NOMO-1 (cell line): Measurements from ENCODE around the gene OR10AD1.
"Not testable (repeated sequence)": the region's sequence is repeated elsewhere in the genome, so short reads cannot be mapped to it uniquely, and the experiment has no call there.

Experiments used
- DNase-seq, 2 experiments: peaks; one replicate each; lab custom pipeline; 2025; ENCODE audit not compliant: unreplicated experiment in 2 of 2; lab: John Stamatoyannopoulos, UW

OR10AD1 gene, protein sequence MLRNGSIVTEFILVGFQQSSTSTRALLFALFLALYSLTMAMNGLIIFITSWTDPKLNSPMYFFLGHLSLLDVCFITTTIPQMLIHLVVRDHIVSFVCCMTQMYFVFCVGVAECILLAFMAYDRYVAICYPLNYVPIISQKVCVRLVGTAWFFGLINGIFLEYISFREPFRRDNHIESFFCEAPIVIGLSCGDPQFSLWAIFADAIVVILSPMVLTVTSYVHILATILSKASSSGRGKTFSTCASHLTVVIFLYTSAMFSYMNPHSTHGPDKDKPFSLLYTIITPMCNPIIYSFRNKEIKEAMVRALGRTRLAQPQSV

DNA sequence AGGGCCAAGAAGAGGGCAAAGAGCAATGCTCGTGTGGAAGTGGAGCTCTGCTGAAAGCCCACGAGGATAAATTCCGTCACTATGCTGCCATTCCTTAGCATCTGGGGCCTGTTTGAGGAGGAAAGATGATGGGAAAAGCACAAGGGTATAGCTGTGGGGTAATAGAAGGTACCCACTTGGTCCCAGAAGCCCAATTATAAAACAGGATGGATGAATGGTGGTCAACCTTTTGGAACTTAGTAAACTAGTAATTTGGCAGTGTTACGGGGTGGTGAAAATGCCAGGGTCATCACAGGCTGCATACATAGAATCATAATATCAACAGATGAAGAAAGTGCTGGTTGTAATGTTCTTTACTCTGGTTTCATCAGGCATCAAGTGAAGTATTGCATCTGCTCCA is at the start of gene OR10AD1:
TSS of gene OR10AD1 (minus strand) at position 101 of the 400 bp plus-strand sequence. CDS start at position 101, 0 bp downstream.
- no peak for DNase-seq

GRCh38 chr12:48247181-48247966 is 44.3 kb upstream of the OR10AD1 start:
- DNase-seq, result no peak

- no peak for DNase-seq
Observed at GRCh38 chr12:48237162-48237561, 34.1 kb upstream of the OR10AD1 start.

- DNase-seq, result no peak
Observed at GRCh38 chr12:48235796-48236333, 32.8 kb upstream of the OR10AD1 start.

- not testable (repeated sequence) for DNase-seq
Observed at GRCh38 chr12:48231169-48231958, 28.3 kb upstream of the OR10AD1 start.

DNA sequence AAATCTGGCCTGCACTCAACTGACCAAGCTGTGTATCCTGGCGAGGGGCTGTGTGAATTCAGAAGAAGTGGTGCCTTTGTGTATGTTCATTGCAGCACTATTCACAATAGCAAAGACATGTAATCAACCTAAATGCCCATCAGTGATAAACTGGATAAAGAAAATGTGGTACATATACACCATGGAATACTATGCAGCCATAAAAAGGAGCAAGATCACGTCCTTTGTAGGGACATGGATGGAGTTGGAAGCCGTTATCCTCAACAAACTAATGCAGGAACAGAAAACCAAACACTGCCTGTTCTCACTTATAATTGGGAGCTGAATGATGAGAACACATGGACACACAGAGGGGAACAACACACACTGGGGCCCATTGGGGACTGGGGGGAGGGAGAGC is 21.4 kb upstream of the OR10AD1 start:
- DNase-seq, result not testable (repeated sequence)

- DNase-seq, result no peak
Observed at GRCh38 chr12:48221645-48222044, 18.6 kb upstream of the OR10AD1 start.

GRCh38 chr12:48220701-48221100 is 17.6 kb upstream of the OR10AD1 start:
- no peak for DNase-seq

DNA sequence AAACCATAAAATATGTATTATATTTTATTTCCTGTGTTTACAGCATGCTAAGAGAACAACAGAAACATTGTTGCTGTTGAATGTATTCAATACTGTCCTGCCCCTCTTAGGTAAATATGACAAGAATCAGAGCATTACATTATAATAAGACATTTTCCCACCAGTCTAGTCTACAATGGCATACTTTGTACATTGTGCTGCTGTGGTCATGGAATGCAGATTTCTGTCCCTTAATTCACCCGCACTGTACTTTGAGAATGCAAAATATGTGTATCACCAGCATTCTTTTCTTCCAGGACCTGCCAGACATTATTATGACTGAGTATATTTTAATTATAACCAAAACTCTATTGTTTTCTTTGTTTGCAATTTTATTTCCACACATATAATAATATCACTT is 16.5 kb upstream of the OR10AD1 start:
- DNase-seq, result no peak

GRCh38 chr12:48216785-48217184 is 13.7 kb upstream of the OR10AD1 start:
- peak; percentile 74 to 89 for DNase-seq

DNA sequence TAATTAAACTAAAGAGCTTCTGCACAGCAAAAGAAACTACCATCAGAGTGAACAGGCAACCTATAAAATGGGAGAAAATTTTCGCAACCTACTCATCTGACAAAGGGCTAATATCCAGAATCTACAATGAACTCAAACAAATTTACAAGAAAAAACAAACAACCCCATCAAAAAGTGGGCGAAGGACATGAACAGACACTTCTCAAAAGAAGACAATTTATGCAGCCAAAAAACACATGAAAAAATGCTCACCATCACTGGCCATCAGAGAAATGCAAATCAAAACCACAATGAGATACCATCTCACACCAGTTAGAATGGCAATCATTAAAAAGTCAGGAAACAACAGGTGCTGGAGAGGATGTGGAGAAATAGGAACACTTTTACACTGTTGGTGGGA is 6.4 kb upstream of the OR10AD1 start:
- not testable (repeated sequence) for DNase-seq

GRCh38 chr12:48202766-48203165 is 326 bp downstream of the OR10AD1 start:
- no peak for DNase-seq

- no peak for DNase-seq
Observed at GRCh38 chr12:48201516-48201915, 1.6 kb downstream of the OR10AD1 start.

DNA sequence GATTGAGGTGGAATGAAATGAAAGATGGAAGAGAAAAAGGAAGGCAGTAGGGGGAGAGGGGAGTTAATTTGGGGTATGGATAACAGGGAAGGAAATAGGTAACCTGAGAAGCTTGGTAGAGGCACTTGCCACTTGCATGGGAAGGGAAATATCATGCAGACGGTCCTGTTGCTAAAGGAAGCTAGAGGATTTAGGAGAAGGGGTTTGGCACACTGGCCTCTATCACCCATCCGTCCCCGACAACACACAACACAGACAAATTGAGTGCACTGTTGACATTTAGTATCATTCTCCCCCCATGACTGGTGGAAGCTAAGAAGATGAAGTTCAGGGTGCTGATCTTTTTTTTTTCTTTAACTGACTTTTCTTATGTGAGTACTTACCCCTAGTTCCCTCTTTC is 2.0 kb downstream of the OR10AD1 start:
- no peak for DNase-seq

DNA sequence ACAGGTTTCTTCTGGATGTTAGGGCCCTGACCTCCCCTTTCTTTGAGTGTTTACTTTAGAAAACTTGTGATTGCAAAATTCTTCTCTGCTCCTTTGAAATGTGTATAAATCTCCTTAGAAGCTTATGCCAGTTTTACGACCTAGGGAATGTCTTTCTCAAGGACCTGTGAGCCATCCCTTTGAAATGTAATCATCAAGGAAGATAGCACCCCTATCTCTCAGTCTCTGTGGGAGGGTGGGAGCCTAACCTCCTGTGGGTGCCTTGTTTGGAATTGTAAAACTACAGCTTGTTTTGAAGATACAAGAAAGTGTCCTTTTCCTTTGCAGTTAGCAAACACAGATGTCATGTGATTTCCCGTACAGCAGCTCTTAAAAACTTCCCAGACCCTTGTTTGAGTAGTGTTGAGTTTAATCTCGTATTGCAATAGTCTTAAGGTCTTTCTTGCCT is 3.3 kb downstream of the OR10AD1 start:
- peak; percentile 12 to 43 for DNase-seq

GRCh38 chr12:48198985-48199384 is 4.1 kb downstream of the OR10AD1 start:
- no peak for DNase-seq

- peak in 1 of 2 experiments; percentile 41 for DNase-seq
Observed at GRCh38 chr12:48198672-48198971, 4.5 kb downstream of the OR10AD1 start.

DNA sequence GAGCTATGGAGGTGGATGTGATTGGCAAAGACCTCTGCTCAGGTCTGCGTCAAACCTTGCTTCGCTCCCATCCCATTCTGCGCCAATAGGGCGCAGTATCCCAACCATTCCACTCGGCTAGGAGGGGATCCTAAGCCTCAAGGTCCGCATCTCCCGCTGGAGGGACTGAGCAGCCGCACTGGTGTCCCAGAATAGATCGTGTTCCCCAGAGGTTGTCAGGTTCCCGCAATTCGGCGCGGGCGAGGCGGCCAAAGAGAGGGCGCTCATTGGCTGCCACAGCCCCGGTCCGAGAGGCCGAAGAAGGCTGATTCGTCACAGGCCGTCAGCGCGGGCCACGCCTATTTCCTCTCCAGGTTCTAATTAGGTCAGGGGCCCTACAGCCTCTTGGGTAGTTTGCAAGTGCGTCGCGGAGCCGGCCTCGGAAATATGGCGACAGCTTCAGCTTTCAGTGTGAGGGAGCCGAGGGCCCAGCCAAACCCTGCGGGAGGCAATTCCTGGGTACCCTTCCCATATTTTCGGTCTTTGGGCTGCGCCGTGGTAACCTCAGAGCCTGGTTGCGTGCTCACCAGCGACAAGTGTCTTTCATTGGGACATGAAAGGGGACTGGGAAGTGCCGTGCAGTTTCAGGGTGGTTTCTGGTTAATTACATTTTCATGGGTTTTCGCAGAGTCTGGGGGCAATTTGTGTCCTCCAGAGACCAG is 5.0 kb downstream of the OR10AD1 start:
- peak; percentile 97 for DNase-seq

DNA sequence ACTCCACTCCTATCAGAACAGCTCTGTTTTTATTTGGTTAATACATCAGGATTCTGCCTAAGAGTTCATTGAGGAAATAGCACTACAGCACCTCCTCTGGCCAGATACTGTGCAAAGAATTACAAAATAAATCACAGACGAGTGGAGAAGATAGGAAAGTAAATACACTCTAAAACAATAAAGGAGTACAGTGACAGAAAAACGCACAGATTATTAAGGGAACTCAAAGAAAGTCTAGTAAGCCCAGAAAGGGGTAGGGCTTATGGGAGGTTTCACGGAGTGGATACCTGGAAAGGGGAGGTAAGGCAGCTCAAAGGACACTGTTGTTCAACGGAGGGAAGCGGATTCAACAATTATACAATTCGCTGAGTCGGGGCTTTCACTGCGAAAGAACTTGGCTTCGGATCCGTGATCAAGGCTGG is 5.5 kb downstream of the OR10AD1 start:
- DNase-seq, result peak; percentile 14 to 46

DNA sequence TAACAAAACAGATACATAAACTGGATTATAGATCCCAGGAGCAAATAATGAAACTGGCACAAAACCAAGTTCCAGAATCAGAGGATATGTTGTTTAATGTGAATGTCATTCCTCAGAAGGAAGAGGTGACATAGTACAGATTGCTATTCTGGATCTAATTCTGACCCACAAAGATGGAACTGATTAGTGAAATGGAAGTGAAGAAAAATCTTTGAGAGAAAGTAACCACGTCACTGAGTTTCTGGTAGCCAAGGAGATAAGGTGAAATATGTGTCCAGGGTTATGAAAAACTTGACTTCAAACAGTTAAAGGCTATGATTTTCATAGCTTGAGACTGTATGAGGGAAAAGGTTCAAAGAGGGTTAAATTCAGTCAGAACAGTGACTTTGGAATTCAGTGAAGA is 8.3 kb downstream of the OR10AD1 start:
- DNase-seq, result no peak
